Testis (tissue), 3 donors: ENCODE measurements around the gene DMD. TPM values are rescaled to one million over a fixed set of nuclear protein-coding genes. Genes with fewer than 3 reads are reported as not detected.

ENCODE experiments used
- DNase-seq: peaks from one replicate; pipeline ENCODE4 v3.0.0-alpha.2; 2019
- H3K27ac ChIP-seq, 2 donors: fragments of 200-600 bp; sonication (generic); one replicate each; pipeline ENCODE4 v1.5.1; 2019
- H3K27me3 ChIP-seq: fragments of 200-600 bp; sonication (generic); one replicate; pipeline ENCODE4 v1.5.1; 2019
- H3K36me3 ChIP-seq: fragments of 200-600 bp; sonication (generic); one replicate; pipeline ENCODE4 v1.5.1; 2017; ENCODE audit warnings: low read depth; ENCODE audit errors: missing control alignments
- H3K4me1 ChIP-seq: fragments of 200-600 bp; sonication (generic); one replicate; pipeline ENCODE4 v1.5.1; 2019
- H3K4me3 ChIP-seq, 2 donors: fragments of 200-600 bp; sonication (generic); one replicate each; pipeline ENCODE4 v1.5.1; 2017 to 2019
- H3K9me3 ChIP-seq: fragments of 200-600 bp; sonication (generic); one replicate; pipeline ENCODE4 v1.5.1; 2017
- CTCF ChIP-seq, 3 experiments: fragments of 450-650 bp in 2 of 3; fragments of 200-600 bp in 1 of 3; sonication (generic) in 1 of 3; IDR thresholded peaks; one replicate each; pipeline ENCODE4 v1.5.1; 2016 to 2019; ENCODE audit warnings: antibody characterized with exemption in 3 of 3, mild to moderate bottlenecking in 2 of 3, moderate library complexity in 1 of 3
- POLR2A ChIP-seq: fragments of 450-650 bp; IDR thresholded peaks from one replicate; pipeline ENCODE4 v1.6.1; 2017; ENCODE audit warnings: antibody characterized with exemption, mild to moderate bottlenecking, moderate library complexity
- WGBS, 2 donors: methylation state at CpG; one replicate each; pipeline ENCODE4 v1.1.5; 2018; 5-methylcytosine and 5-hydroxymethylcytosine counted together
- intact Hi-C: fragments of 100-400 bp; cut with DNase I; formaldehyde crosslinking; loops from one replicate; pipeline ENCODE4 v1.15.1; 2023; ENCODE audit warnings: low total_unique reads
- polyA plus RNA-seq: library from polyadenylated mRNA; stranded (reverse); fragments of 350-450 nt; fragmentation: Illumina TruSeq; extraction: RNeasy Lipid Tissue Mini Kit (QIAGEN cat#74804); gene quantifications from one replicate; pipeline ENCODE4 v1.2.3, GENCODE V29; 2014; ENCODE audit warnings: low read depth, low replicate concordance; ENCODE audit not compliant: insufficient read depth
- total RNA-seq, 2 donors: library from RNA; depleted of rRNA; stranded (reverse); fragments of >200 nt; gene quantifications; one replicate each; pipeline ENCODE4 v1.2.3, GENCODE V29; 2016

Gene DMD
- total and polyA plus RNA-seq, 3 donors from 2014 or later = 11.3 to 34.1 (median 24.2) TPM

DNA sequence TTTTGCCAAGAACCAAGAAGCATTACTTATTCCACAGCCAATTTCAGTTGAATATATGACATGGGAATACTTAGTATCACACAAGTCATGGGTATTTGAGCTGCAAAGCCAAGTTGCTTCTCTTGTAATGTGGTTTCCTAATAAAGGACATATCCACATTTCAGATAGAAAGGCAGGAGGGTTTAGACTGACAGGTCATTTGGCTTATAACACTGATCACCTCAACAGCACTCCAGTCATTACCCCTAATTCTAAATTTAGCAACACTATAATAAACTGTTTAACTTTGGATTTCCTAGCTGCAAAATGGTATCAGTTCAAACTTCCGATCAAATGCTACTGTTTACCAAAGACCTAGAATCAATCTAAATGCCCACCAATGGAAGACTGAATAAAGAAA is 2025.5 kb downstream of the DMD start:
- H3K4me3 ChIP-seq = no peak overlapping the region
- intact Hi-C loops = no loop called here
- TF ChIP-seq POLR2A (no peak), CTCF (IDR thresholded peaks at IDR 0.05) (no peak)
- no peak for DNase-seq
- no peaks in the 10 kb centered on the region for H3K4me1 ChIP-seq
- H3K27me3 ChIP-seq = no peaks in the 10 kb centered on the region
- no peak overlapping the region for H3K27ac ChIP-seq
- 78 to 100% methylated on average over 1 of the region's 1 CpG for whole genome bisulfite sequencing, 2 donors
- no peaks in the 10 kb centered on the region for H3K36me3 ChIP-seq
- no peaks in the 10 kb centered on the region for H3K9me3 ChIP-seq

GRCh38 chrX:31181377-31182000 is 2029.9 kb downstream of the DMD start:
- Histone ChIP-seq H3K27ac (no peak overlapping the region), H3K4me3 (no peak overlapping the region), H3K36me3 (no peaks in the 10 kb centered on the region), H3K4me1 (no peaks in the 10 kb centered on the region), H3K9me3 (no peaks in the 10 kb centered on the region), H3K27me3 (no peaks in the 10 kb centered on the region)
- WGBS, 2 donors = 61 to 68% methylated on average over 4 of the region's 4 CpGs
- DNase-seq = no peak
- TF ChIP-seq POLR2A = no peak
- no peak for TF ChIP-seq CTCF (IDR thresholded peaks at IDR 0.05)
- intact Hi-C loops = no loop called here

DNA sequence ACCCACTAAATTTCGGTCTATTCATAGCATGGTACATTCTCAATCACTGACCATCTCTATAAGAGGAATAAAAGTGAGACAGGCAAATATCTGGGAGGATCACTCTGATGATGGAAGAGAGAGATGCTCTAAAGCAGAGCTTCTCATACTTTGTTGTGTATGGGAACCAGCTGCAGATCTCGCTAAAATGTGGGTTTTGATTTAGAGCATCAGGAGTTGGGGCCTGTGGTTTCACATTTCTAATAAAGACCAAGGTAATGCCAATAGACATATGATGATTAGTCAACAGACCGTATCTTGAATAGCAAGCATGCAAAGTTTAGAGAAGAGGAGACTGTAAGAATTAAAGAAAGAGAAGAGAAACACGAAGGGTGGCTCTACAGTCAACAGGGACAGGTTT is 2032.1 kb downstream of the DMD start:
- H3K9me3 ChIP-seq = no peaks in the 10 kb centered on the region
- intact Hi-C loops = no loop called here

DNA sequence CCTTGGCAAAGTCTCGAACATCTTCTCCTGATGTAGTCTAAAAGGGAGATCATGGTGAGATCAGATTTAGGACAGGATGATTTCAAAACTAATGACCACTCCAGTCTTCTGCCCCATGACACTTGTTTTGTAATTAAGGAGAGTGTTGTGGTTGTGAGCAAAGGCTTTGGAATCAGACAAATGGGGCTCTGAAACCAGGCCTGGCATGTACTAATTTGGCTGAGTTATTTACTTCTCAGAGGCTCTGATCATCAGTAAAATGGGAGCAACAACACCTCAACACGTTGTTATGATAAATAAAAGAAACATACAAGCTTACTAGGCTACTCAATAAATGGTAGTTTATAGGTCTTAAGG is 2032.6 kb downstream of the DMD start:
- H3K9me3 ChIP-seq = no peaks in the 10 kb centered on the region
- H3K27ac ChIP-seq = no peak overlapping the region
- no peaks in the 10 kb centered on the region for H3K27me3 ChIP-seq
- intact Hi-C loops = no loop called here
- TF ChIP-seq POLR2A (no peak), CTCF (IDR thresholded peaks at IDR 0.05) (no peak)
- peaks cover 2% of the 10 kb centered on the region for H3K4me1 ChIP-seq
- 91 to 93% methylated on average over 2 of the region's 2 CpGs for WGBS, 2 donors
- DNase-seq = no peak
- H3K36me3 ChIP-seq = no peaks in the 10 kb centered on the region
- no peak overlapping the region for H3K4me3 ChIP-seq

More for the DNA sequence above, 2032.1 kb downstream of the DMD start:
- no peak for DNase-seq
- WGBS, 2 donors = 85 to 100% methylated on average over 4 of the region's 4 CpGs
- no peak for TF ChIP-seq CTCF (IDR thresholded peaks at IDR 0.05)
- TF ChIP-seq POLR2A = no peak
- H3K27me3 ChIP-seq = no peaks in the 10 kb centered on the region
- H3K4me1 ChIP-seq = peaks cover 2% of the 10 kb centered on the region
- no peaks in the 10 kb centered on the region for H3K36me3 ChIP-seq
- H3K4me3 ChIP-seq = no peak overlapping the region
- H3K27ac ChIP-seq = no peak overlapping the region

DNA sequence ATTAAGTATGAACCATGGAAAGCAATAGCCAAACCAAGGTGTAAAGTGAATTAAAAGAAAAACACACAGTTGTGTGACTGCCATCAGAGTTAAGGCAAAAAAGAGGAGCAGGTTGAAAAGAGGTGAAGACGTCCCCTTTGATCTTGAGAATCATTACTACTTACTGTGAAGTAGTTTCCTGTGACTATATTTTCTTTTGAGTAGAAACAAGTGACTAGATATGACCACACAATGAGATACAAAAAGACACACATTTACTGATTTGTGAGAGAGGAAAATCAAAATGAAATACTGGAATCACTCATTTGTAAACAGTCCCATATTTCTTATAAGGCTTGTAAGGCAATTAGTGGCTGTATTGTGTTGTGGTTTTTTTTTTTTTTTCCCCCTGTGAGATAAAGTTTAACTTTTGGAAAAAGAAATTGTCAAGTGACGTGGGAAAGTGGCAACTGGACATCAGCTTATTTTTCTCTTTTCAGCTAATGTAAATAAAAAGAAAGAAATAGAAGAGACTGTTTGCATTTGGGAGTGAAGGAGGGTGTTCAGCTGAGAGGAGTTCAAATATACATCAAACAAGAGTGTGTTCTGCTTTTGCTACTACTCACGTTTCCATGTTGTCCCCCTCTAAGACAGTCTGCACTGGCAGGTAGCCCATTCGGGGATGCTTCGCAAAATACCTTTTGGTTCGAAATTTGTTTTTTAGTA is 2033.1 kb downstream of the DMD start:
- WGBS, 2 donors = 87 to 92% methylated on average over 6 of the region's 6 CpGs
- Histone ChIP-seq H3K27ac (no peak overlapping the region), H3K27me3 (no peaks in the 10 kb centered on the region), H3K9me3 (no peaks in the 10 kb centered on the region), H3K4me1 (peaks cover 2% of the 10 kb centered on the region), H3K4me3 (no peak overlapping the region), H3K36me3 (no peaks in the 10 kb centered on the region)
- intact Hi-C loops = no loop called here
- no peak for TF ChIP-seq CTCF (IDR thresholded peaks at IDR 0.05)
- TF ChIP-seq POLR2A = no peak
- no peak for DNase-seq
